LNCaP clone FGC (cell line): ENCODE data around the gene LRRK1.

Experiments
- DNase-seq: peaks from one replicate; pipeline ENCODE4 v3.0.0-alpha.2; 2011; ENCODE audit warnings: low read depth
- H3K4me3 ChIP-seq: 2 replicates; pipeline ENCODE4 v1.5.1; 2011; ENCODE audit warnings: mild to moderate bottlenecking, low read depth, low read length, control low read depth
- TF ChIP-seq, protein P1 (sequence below): IDR thresholded peaks from 2 replicates; pipeline ENCODE4 v1.5.1; 2012; ENCODE audit warnings: mild to moderate bottlenecking; ENCODE audit not compliant: control insufficient read depth, insufficient read depth; ENCODE audit errors: extremely low read depth

The LRRK1 gene

DNA sequence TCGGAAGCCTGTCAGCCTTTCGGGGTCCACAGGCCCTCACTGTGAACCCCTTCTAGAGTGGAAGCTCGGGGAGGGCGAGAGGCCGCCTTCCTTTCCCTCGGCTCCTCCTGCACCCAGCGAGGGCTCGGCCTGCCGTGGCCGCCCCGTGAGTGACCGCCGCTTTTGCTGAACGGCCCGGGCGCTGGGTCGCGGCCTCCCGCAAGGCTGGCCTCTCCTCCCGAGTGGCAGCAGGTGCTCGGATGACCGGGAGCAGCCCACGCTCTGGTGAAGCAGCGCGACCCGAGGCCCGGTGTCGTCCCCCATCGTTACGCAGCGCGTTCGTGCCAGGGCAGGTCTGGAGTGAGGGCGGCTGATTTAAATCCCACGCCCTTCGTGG, 53.8 kb downstream of the LRRK1 start:
- TF ChIP-seq, protein P1, sequence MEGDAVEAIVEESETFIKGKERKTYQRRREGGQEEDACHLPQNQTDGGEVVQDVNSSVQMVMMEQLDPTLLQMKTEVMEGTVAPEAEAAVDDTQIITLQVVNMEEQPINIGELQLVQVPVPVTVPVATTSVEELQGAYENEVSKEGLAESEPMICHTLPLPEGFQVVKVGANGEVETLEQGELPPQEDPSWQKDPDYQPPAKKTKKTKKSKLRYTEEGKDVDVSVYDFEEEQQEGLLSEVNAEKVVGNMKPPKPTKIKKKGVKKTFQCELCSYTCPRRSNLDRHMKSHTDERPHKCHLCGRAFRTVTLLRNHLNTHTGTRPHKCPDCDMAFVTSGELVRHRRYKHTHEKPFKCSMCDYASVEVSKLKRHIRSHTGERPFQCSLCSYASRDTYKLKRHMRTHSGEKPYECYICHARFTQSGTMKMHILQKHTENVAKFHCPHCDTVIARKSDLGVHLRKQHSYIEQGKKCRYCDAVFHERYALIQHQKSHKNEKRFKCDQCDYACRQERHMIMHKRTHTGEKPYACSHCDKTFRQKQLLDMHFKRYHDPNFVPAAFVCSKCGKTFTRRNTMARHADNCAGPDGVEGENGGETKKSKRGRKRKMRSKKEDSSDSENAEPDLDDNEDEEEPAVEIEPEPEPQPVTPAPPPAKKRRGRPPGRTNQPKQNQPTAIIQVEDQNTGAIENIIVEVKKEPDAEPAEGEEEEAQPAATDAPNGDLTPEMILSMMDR = no peak
- DNase-seq = no peak
- H3K4me3 ChIP-seq = no peak overlapping the region

DNA sequence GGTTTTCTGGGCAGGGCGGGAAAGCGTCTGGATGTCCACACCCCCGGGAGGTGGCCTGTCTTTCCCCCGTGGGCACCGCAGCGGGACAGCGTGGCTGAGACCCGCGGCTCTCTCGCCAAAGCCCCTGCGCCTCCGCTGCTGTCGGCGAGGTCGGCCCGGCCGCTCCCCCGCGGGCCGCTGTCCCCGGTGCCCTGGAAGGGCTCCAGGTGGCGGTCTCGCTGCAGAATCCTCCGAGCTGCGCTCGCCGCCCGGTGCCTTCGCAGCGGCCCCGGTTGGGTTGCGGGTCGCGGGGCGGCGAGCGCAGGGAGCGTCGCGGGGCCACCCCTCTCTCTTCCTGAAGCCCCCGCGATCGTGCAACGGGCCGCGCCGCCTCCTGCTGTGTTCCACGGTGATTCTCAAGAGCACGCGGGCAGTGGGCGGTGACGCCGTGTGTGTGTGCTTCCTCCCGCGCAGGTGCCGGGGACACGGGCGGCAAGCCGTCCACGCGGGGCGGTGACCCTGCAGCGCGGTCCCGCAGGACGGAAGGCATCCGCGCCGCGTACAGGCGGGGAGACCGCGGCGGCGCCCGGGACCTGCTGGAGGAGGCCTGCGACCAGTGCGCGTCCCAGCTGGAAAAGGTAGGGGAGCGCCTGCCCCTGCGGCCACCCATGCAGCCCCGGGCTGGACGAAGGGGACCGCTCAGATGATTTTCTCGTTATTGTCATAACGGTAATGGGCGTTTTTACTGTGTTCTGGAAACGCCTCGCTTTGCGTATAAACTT, 54.4 kb downstream of the LRRK1 start:
- TF ChIP-seq, protein P1 = no peak
- no peak for DNase-seq
- no peak overlapping the region for H3K4me3 ChIP-seq

DNA sequence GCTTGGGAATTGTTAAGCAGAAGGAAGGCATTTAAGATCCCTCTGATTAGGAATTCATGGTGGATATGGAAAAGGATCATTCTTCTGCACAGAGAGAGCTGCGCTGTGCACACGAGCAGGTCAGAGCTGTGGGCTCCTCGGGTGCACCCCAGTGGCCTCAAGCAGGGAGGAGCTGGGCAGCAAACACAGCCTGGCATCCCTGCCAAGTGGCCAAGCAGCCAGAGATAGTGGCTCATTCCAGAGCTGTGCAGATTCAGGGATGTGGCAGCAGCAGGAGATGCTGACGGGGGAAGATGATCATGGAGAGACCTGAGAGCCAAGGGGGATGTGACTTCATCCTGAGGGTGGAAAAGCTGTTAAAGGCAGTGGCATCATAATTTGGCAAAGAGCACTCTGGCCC, 55.9 kb downstream of the LRRK1 start:
- DNase-seq = no peak
- TF ChIP-seq, protein P1 = no peak
- H3K4me3 ChIP-seq = no peak overlapping the region

DNA sequence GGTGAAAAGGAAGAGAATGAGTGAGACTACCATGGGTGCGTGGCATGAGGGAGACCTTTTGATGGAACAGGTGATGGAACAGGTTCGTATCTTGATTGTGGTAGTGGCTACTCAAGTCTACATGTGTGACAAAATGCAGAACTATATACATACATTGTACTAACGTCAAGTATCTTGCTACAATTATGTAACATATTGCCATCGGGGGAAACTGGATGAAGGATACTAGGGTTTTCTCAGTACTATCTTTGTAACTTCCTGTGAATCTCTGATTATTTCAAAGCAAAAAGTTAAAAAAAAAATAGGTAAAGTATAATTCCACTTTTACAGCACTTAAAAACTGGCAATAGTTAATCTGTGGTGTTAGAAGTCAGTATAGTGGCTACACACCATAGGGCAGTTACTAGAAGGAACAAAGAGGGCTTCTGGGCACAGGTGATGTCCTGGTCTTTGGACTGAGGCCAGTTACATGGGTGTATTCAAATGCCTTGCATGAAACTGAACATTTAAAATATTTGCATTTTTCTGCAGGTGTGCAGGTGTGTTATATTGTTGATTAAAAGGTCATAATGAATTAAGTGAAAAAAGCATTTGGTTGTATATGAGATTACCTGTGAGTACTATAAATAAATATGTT, 61.4 kb downstream of the LRRK1 start:
- H3K4me3 ChIP-seq = no peak overlapping the region
- no peak for DNase-seq
- TF ChIP-seq, protein P1 = no peak

DNA sequence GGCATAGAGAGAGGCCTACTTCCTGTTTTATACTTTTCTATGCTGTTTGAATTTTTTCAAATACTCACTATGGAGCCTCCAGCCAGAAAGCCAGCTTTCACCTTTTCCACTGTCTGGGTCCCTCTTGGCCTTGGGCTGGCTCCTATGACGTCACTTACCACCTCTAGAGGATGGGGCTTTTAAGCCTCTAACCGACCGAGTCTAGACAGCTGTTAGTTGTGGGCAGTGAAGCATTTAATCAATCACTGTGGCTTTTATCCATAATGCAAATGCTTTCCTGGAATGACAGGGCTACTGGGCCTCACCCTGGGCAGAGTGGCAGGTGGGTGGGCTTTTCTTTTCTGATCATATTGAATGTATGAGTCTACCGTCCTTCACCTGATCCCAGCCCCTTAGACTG, 61.9 kb downstream of the LRRK1 start:
- DNase-seq = no peak
- no peak overlapping the region for H3K4me3 ChIP-seq
- TF ChIP-seq, protein P1 = no peak

DNA sequence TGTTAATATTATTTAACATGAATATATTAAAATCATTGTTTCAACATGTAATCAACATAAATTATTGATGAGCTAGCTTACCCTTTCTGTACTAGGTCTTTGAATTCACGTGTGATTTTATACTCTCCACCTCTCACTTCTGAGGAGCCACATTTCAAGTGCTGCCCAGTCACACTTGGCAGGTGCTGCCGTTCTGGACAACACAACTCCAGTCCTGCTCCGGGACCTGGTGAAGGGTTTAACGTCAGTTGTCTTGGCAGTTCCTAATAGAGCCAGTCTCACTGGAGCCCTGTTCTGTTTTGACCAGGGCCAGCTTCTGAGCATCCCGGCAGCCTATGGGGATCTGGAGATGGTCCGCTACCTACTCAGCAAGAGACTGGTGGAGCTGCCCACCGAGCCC, 64.1 kb downstream of the LRRK1 start:
- H3K4me3 ChIP-seq = no peak overlapping the region
- TF ChIP-seq, protein P1 = no peak
- DNase-seq = no peak
